ENCODE measurements around the gene PRKCZ. TPM values are rescaled to one million over a fixed set of nuclear protein-coding genes. Genes with fewer than 3 reads are reported as not detected.

Gene PRKCZ
- total and polyA plus RNA-seq, 9 donors, result 3.4 to 16.1 (median 5.8) TPM

GRCh38 chr1:2181752-2182151 lies 131.5 kb downstream of the PRKCZ start:
- WGBS, 3 donors, result 84 to 90% (median 87%) methylated on average over 11 of the region's 11 CpGs
- no peaks in the 10 kb centered on the region for H3K36me3 ChIP-seq

GRCh38 chr1:2182376-2182775 lies 132.2 kb downstream of the PRKCZ start:
- DNase-seq, result no peak
- intact Hi-C loops (cut with DNase I), result no loop called here
- Histone ChIP-seq H3K4me3 (no peak overlapping the region), H3K27ac (no peak overlapping the region), H3K4me1 (ENCODE audit: insufficient read depth) (no peaks in the 10 kb centered on the region), H3K9me3 (no peaks in the 10 kb centered on the region), H3K27me3 (no peaks in the 10 kb centered on the region), H3K36me3 (no peaks in the 10 kb centered on the region)
- no peak for TF ChIP-seq POLR2A (IDR thresholded peaks at IDR 0.05)
- no peak for TF ChIP-seq EP300 (IDR thresholded peaks at IDR 0.05)
- TF ChIP-seq CTCF (IDR thresholded peaks at IDR 0.05), result no peak
- WGBS, 3 donors, result 86 to 96% (median 92%) methylated on average over 13 of the region's 13 CpGs

More at GRCh38 chr1:2181752-2182151, 131.5 kb downstream of the PRKCZ start:
- intact Hi-C loops (cut with DNase I), result no loop called here
- Histone ChIP-seq H3K4me3 (no peak overlapping the region), H3K9me3 (no peaks in the 10 kb centered on the region), H3K4me1 (ENCODE audit: insufficient read depth) (no peaks in the 10 kb centered on the region), H3K27me3 (no peaks in the 10 kb centered on the region), H3K27ac (no peak overlapping the region)
- no peak for TF ChIP-seq CTCF (IDR thresholded peaks at IDR 0.05)
- TF ChIP-seq EP300 (IDR thresholded peaks at IDR 0.05), result no peak
- TF ChIP-seq POLR2A (IDR thresholded peaks at IDR 0.05), result no peak
- no peak for DNase-seq

GRCh38 chr1:2183937-2184334 lies 133.7 kb downstream of the PRKCZ start:
- intact Hi-C loops (cut with DNase I), result no loop called here
- H3K27ac ChIP-seq, result no peak overlapping the region
- TF ChIP-seq CTCF (IDR thresholded peaks at IDR 0.05) (no peak), EP300 (IDR thresholded peaks at IDR 0.05) (no peak), POLR2A (IDR thresholded peaks at IDR 0.05) (no peak)
- 91 to 93% (median 92%) methylated on average over 15 of the region's 15 CpGs for WGBS, 3 donors
- no peak overlapping the region for H3K4me3 ChIP-seq
- H3K27me3 ChIP-seq, result no peaks in the 10 kb centered on the region
- no peaks in the 10 kb centered on the region for H3K9me3 ChIP-seq
- H3K36me3 ChIP-seq, result no peaks in the 10 kb centered on the region
- DNase-seq, result no peak
- H3K4me1 ChIP-seq (ENCODE audit: insufficient read depth), result no peaks in the 10 kb centered on the region

- no peaks in the 10 kb centered on the region for H3K9me3 ChIP-seq
- no peak overlapping the region for H3K27ac ChIP-seq
- no peaks in the 10 kb centered on the region for H3K27me3 ChIP-seq
- intact Hi-C loops (cut with DNase I), result no loop called here
- TF ChIP-seq POLR2A (IDR thresholded peaks at IDR 0.05), result no peak
- no peak for TF ChIP-seq EP300 (IDR thresholded peaks at IDR 0.05)
- no peak for TF ChIP-seq CTCF (IDR thresholded peaks at IDR 0.05)
- H3K4me3 ChIP-seq, result no peak overlapping the region
- no peaks in the 10 kb centered on the region for H3K4me1 ChIP-seq (ENCODE audit: insufficient read depth)
- no peak for DNase-seq
- H3K36me3 ChIP-seq, result no peaks in the 10 kb centered on the region
- WGBS, 3 donors, result 77 to 89% (median 81%) methylated on average over 18 of the region's 18 CpGs
Observed at GRCh38 chr1:2184531-2184930, 134.3 kb downstream of the PRKCZ start.
